ENCODE results near the gene CD300LG. TPM values are rescaled to one million over a fixed set of nuclear protein-coding genes. Genes with fewer than 3 reads are reported as not detected.

The CD300LG gene
- total RNA-seq, 1 experiment from 2014 or later: not detected

DNA sequence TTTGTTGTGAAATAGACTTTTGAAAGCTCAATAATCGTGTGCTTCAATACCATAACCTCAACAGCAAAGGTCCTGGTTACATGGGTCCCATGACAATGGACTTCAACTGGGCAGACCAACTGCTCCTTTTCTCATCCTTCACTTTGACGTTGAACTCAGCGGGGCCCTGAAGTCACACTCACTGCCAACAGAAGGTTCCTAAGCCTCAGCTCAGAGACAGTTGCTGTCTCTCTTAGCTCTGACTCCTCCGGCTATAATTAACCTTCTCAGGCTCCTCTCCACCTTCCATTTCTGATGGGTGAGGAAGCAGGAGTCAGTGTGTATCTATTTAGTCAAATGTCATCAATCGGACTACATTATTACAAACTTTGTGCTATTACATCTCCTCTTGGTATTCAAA lies 37.9 kb upstream of the CD300LG start:
- DNase-seq (ENCODE audit: low read depth, low spot score) (no peak), ATAC-seq (no peak)
- ChIA-PET POLR2A (no interaction called here), CTCF (no interaction called here), RAD21 (ENCODE audit: low non-redundant PET in 1 of 2, low total read pairs in 2 of 2, uncharacterized antibody in 2 of 2, unreplicated experiment in 2 of 2) (no interaction called here)
- no peak for TF ChIP-seq POLR2AphosphoS5 (IDR thresholded peaks at IDR 0.05; ENCODE audit: low read depth, low read length)
- TF ChIP-seq, protein P1, sequence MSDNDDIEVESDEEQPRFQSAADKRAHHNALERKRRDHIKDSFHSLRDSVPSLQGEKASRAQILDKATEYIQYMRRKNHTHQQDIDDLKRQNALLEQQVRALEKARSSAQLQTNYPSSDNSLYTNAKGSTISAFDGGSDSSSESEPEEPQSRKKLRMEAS (IDR thresholded peaks at IDR 0.05): no peak
- no peak for TF ChIP-seq FOSL1 (IDR thresholded peaks at IDR 0.05; ENCODE audit: low read depth)
- no peak for TF ChIP-seq CEBPB (IDR thresholded peaks at IDR 0.05; ENCODE audit: low read depth)
- no peak for TF ChIP-seq POLR2A (IDR thresholded peaks at IDR 0.05; ENCODE audit: borderline replicate concordance, extremely low read depth, insufficient read depth, insufficient read length)
- TF ChIP-seq CBX3 (IDR thresholded peaks at IDR 0.05; ENCODE audit: low read depth): no peak
- Histone ChIP-seq H3K4me2 (ENCODE audit: low read length) (no peak overlapping the region), H3K27ac (ENCODE audit: low read depth, low read length) (no peak overlapping the region), H3K79me2 (ENCODE audit: insufficient read depth, low read length) (no peaks in the 10 kb centered on the region), H3K27me3 (ENCODE audit: insufficient read depth, low read length) (no peaks in the 10 kb centered on the region), H3K4me1 (ENCODE audit: control insufficient read depth in 1 of 2, insufficient read depth in 2 of 2, low read length in 2 of 2) (no peaks in the 10 kb centered on the region), H3K9me3 (ENCODE audit: control insufficient read depth in 1 of 2, insufficient read depth in 1 of 2, low read depth in 1 of 2, low read length in 2 of 2) (no peaks in the 10 kb centered on the region), H2AFZ (ENCODE audit: low read depth, low read length, poor library complexity, severe bottlenecking) (no peak overlapping the region), H3K4me3 (replicated peaks in 1 of 2; ENCODE audit: low read depth in 1 of 2, low read length in 2 of 2) (no peak overlapping the region), H3K9ac (ENCODE audit: low read length) (no peak overlapping the region), H3K36me3 (ENCODE audit: control insufficient read depth in 1 of 2, insufficient read depth in 2 of 2, low read length in 2 of 2) (peaks cover 2 to 25% of the 10 kb centered on the region in 2 experiments; a peak in 3 of 4 replicates), H4K20me1 (ENCODE audit: insufficient read depth) (no peaks in the 10 kb centered on the region), H3K9me2 (ENCODE audit: insufficient read depth) (no peaks in the 10 kb centered on the region)
- BruUV-seq (replicated peaks): no TSS peak
- intact Hi-C loops (cut with micrococcal nuclease): no loop called here

DNA sequence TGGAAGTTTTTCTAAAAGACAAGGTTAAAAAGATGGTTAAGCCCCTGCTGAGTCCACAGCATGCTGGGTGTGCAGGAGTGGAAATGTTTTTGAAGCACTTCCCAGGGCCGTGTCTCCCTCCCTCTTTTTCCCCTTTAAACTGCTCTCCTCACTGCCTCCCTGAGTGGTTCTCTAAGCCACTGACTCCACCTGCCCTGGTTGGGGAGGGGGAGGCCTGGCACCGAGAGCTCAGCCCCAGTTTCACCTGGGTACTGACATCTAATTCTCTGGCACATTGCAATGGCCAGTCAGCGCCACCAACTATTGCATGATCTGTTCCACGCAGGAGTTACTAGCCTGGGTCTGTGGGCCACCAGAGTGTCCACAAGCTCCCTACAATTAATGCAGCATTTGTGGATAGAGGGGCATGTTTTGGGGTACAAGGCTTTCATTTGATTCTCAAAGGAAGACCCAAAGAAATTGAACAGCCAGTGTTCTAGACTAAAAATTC lies 36.7 kb upstream of the CD300LG start:
- Histone ChIP-seq H3K27ac (ENCODE audit: low read depth, low read length) (no peak overlapping the region), H2AFZ (ENCODE audit: low read depth, low read length, poor library complexity, severe bottlenecking) (no peak overlapping the region), H4K20me1 (ENCODE audit: insufficient read depth) (no peaks in the 10 kb centered on the region), H3K9ac (ENCODE audit: low read length) (no peak overlapping the region), H3K36me3 (ENCODE audit: control insufficient read depth in 1 of 2, insufficient read depth in 2 of 2, low read length in 2 of 2) (peaks cover 2 to 29% of the 10 kb centered on the region in 2 experiments; a peak in 3 of 4 replicates), H3K4me3 (replicated peaks in 1 of 2; ENCODE audit: low read depth in 1 of 2, low read length in 2 of 2) (no peak overlapping the region), H3K9me3 (ENCODE audit: control insufficient read depth in 1 of 2, insufficient read depth in 1 of 2, low read depth in 1 of 2, low read length in 2 of 2) (no peaks in the 10 kb centered on the region), H3K4me1 (ENCODE audit: control insufficient read depth in 1 of 2, insufficient read depth in 2 of 2, low read length in 2 of 2) (peaks cover 0 to 7% of the 10 kb centered on the region in 2 experiments; a peak in 1 of 4 replicates), H3K27me3 (ENCODE audit: insufficient read depth, low read length) (no peaks in the 10 kb centered on the region), H3K4me2 (ENCODE audit: low read length) (no peak overlapping the region), H3K9me2 (ENCODE audit: insufficient read depth) (no peaks in the 10 kb centered on the region), H3K79me2 (ENCODE audit: insufficient read depth, low read length) (no peaks in the 10 kb centered on the region)
- no peak for TF ChIP-seq SP1 (IDR thresholded peaks at IDR 0.05; ENCODE audit: low read depth)
- TF ChIP-seq, protein P1 (IDR thresholded peaks at IDR 0.05): no peak
- TF ChIP-seq EGR1 (IDR thresholded peaks at IDR 0.05; ENCODE audit: low read depth): no peak
- no peak for TF ChIP-seq CEBPB (IDR thresholded peaks at IDR 0.05; ENCODE audit: low read depth)
- TF ChIP-seq, protein P2, sequence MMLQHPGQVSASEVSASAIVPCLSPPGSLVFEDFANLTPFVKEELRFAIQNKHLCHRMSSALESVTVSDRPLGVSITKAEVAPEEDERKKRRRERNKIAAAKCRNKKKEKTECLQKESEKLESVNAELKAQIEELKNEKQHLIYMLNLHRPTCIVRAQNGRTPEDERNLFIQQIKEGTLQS (IDR thresholded peaks at IDR 0.05): no peak
- no peak for TF ChIP-seq POLR2AphosphoS5 (IDR thresholded peaks at IDR 0.05; ENCODE audit: low read depth, low read length)
- no peak for TF ChIP-seq SIN3A (IDR thresholded peaks at IDR 0.05; ENCODE audit: low read depth)
- no peak for TF ChIP-seq JUND (IDR thresholded peaks at IDR 0.05)
- TF ChIP-seq FOSL1 (IDR thresholded peaks at IDR 0.05; ENCODE audit: low read depth): no peak
- TF ChIP-seq, protein P3, sequence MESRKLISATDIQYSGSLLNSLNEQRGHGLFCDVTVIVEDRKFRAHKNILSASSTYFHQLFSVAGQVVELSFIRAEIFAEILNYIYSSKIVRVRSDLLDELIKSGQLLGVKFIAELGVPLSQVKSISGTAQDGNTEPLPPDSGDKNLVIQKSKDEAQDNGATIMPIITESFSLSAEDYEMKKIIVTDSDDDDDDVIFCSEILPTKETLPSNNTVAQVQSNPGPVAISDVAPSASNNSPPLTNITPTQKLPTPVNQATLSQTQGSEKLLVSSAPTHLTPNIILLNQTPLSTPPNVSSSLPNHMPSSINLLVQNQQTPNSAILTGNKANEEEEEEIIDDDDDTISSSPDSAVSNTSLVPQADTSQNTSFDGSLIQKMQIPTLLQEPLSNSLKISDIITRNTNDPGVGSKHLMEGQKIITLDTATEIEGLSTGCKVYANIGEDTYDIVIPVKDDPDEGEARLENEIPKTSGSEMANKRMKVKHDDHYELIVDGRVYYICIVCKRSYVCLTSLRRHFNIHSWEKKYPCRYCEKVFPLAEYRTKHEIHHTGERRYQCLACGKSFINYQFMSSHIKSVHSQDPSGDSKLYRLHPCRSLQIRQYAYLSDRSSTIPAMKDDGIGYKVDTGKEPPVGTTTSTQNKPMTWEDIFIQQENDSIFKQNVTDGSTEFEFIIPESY (IDR thresholded peaks at IDR 0.05; ENCODE audit: extremely low read depth, insufficient replicate concordance, low read length): no peak
- TF ChIP-seq, protein P4, sequence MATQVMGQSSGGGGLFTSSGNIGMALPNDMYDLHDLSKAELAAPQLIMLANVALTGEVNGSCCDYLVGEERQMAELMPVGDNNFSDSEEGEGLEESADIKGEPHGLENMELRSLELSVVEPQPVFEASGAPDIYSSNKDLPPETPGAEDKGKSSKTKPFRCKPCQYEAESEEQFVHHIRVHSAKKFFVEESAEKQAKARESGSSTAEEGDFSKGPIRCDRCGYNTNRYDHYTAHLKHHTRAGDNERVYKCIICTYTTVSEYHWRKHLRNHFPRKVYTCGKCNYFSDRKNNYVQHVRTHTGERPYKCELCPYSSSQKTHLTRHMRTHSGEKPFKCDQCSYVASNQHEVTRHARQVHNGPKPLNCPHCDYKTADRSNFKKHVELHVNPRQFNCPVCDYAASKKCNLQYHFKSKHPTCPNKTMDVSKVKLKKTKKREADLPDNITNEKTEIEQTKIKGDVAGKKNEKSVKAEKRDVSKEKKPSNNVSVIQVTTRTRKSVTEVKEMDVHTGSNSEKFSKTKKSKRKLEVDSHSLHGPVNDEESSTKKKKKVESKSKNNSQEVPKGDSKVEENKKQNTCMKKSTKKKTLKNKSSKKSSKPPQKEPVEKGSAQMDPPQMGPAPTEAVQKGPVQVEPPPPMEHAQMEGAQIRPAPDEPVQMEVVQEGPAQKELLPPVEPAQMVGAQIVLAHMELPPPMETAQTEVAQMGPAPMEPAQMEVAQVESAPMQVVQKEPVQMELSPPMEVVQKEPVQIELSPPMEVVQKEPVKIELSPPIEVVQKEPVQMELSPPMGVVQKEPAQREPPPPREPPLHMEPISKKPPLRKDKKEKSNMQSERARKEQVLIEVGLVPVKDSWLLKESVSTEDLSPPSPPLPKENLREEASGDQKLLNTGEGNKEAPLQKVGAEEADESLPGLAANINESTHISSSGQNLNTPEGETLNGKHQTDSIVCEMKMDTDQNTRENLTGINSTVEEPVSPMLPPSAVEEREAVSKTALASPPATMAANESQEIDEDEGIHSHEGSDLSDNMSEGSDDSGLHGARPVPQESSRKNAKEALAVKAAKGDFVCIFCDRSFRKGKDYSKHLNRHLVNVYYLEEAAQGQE (IDR thresholded peaks at IDR 0.05; ENCODE audit: low read depth): no peak
- no peak for TF ChIP-seq ZNF274 (IDR thresholded peaks at IDR 0.05; ENCODE audit: low read depth, low read length)
- DNase-seq (ENCODE audit: low read depth, low spot score) (no peak), ATAC-seq (no peak)
- ChIA-PET CTCF (interaction anchor here (1.6 kb wide), 1 partner anchor 36 kb away, joined by 3 read pairs; no protein-coding TSS in a partner anchor), RAD21 (ENCODE audit: low non-redundant PET in 1 of 2, low total read pairs in 2 of 2, uncharacterized antibody in 2 of 2, unreplicated experiment in 2 of 2) (no interaction called here), POLR2A (no interaction called here)
- intact Hi-C loops (cut with micrococcal nuclease): no loop called here
- no TSS peak for BruUV-seq (replicated peaks)
